HPDE6-E6E7 (cell line): ENCODE measurements around the gene TRIO.
"Not testable (repeated sequence)": the region's sequence is repeated elsewhere in the genome, so short reads cannot be mapped to it uniquely, and the experiment has no call there.

Experiments used
- DNase-seq: peaks from one replicate; pipeline ENCODE4 v3.0.0; 2011; ENCODE audit warnings: missing footprints; ENCODE audit errors: extremely low spot score

TRIO gene

GRCh38 chr5:14142827-14143545 lies at the start of gene TRIO:
Gene TRIO, plus strand, starts transcription at chr5:14143342. Its CDS starts 384 bp downstream, at chr5:14143726.
- peak; percentile 67 for DNase-seq

- not testable (repeated sequence) for DNase-seq
Observed at GRCh38 chr5:14097380-14097779, 45.8 kb upstream of the TRIO start.

- DNase-seq: no peak
Observed at GRCh38 chr5:14097998-14098471, 45.1 kb upstream of the TRIO start.

- no peak for DNase-seq
Observed at GRCh38 chr5:14100281-14100680, 42.9 kb upstream of the TRIO start.

- DNase-seq: no peak
Observed at GRCh38 chr5:14101922-14102321, 41.2 kb upstream of the TRIO start.

GRCh38 chr5:14102666-14103065 lies 40.5 kb upstream of the TRIO start:
- no peak for DNase-seq

- peak; percentile 43 for DNase-seq
Observed at GRCh38 chr5:14105718-14106410, 37.3 kb upstream of the TRIO start.

GRCh38 chr5:14107536-14107935 lies 35.6 kb upstream of the TRIO start:
- no peak for DNase-seq

GRCh38 chr5:14108170-14108996 lies 34.8 kb upstream of the TRIO start:
- peak; percentile 61 for DNase-seq

- no peak for DNase-seq
Observed at GRCh38 chr5:14109041-14109747, 33.9 kb upstream of the TRIO start.

GRCh38 chr5:14109771-14110170 lies 33.4 kb upstream of the TRIO start:
- DNase-seq: no peak

- DNase-seq: no peak
Observed at GRCh38 chr5:14110196-14110595, 32.9 kb upstream of the TRIO start.

GRCh38 chr5:14110680-14111079 lies 32.5 kb upstream of the TRIO start:
- no peak for DNase-seq

- DNase-seq: no peak
Observed at GRCh38 chr5:14112998-14113652, 30.0 kb upstream of the TRIO start.

- no peak for DNase-seq
Observed at GRCh38 chr5:14114615-14115251, 28.4 kb upstream of the TRIO start.

- no peak for DNase-seq
Observed at GRCh38 chr5:14115323-14115895, 27.7 kb upstream of the TRIO start.

- no peak for DNase-seq
Observed at GRCh38 chr5:14118551-14119320, 24.4 kb upstream of the TRIO start.

- DNase-seq: no peak
Observed at GRCh38 chr5:14120176-14120575, 23.0 kb upstream of the TRIO start.

GRCh38 chr5:14121552-14121951 lies 21.6 kb upstream of the TRIO start:
- DNase-seq: no peak

GRCh38 chr5:14122089-14122488 lies 21.1 kb upstream of the TRIO start:
- no peak for DNase-seq
